GM21737 (cell line): ENCODE data around the gene LYZ.

Source experiments
- ATAC-seq: cut with Tn5 transposase; IDR thresholded peaks from one replicate; pipeline ENCODE4 v1.9.1; 2021; ENCODE audit warnings: mild to moderate bottlenecking, moderate library complexity; ENCODE audit not compliant: unreplicated experiment

Gene LYZ

GRCh38 chr12:69338120-69338859 is 9.9 kb upstream of the LYZ start:
- no peak for ATAC-seq

- no peak for ATAC-seq
Observed at GRCh38 chr12:69338936-69339335, 9.2 kb upstream of the LYZ start.

- ATAC-seq: no peak
Observed at GRCh38 chr12:69339999-69340398, 8.2 kb upstream of the LYZ start.

GRCh38 chr12:69341328-69341727 is 6.9 kb upstream of the LYZ start:
- ATAC-seq: no peak

GRCh38 chr12:69342421-69342820 is 5.8 kb upstream of the LYZ start:
- no peak for ATAC-seq

GRCh38 chr12:69343357-69343756 is 4.8 kb upstream of the LYZ start:
- ATAC-seq: no peak

GRCh38 chr12:69343885-69344612 is 4.1 kb upstream of the LYZ start:
- no peak for ATAC-seq

- ATAC-seq: no peak
Observed at GRCh38 chr12:69345077-69345476, 3.1 kb upstream of the LYZ start.

- no peak for ATAC-seq
Observed at GRCh38 chr12:69345742-69346141, 2.4 kb upstream of the LYZ start.

GRCh38 chr12:69350002-69350626 is 1.9 kb downstream of the LYZ start:
- no peak for ATAC-seq

- no peak for ATAC-seq
Observed at GRCh38 chr12:69350777-69351176, 2.6 kb downstream of the LYZ start.

GRCh38 chr12:69351462-69352236 is 3.5 kb downstream of the LYZ start:
- no peak for ATAC-seq

- ATAC-seq: no peak
Observed at GRCh38 chr12:69352904-69353303, 4.7 kb downstream of the LYZ start.

- no peak for ATAC-seq
Observed at GRCh38 chr12:69354172-69354555, 6.0 kb downstream of the LYZ start.

GRCh38 chr12:69354556-69355187 is 6.5 kb downstream of the LYZ start:
- no peak for ATAC-seq

GRCh38 chr12:69355363-69356028 is 7.3 kb downstream of the LYZ start:
- ATAC-seq: no peak

- peak; percentile 76 for ATAC-seq
Observed at GRCh38 chr12:69359531-69360347, 11.6 kb downstream of the LYZ start, which contains the start of gene YEATS4. TSS of gene YEATS4 (plus strand) at chr12:69359743. CDS start at chr12:69359973, 230 bp downstream.

GRCh38 chr12:69360348-69360672 is 12.1 kb downstream of the LYZ start:
- ATAC-seq: no peak

GRCh38 chr12:69366796-69367195 is 18.6 kb downstream of the LYZ start:
- ATAC-seq: no peak
